B cell (primary cell): ENCODE results near the gene RENBP. TPM values are rescaled to one million over a fixed set of nuclear protein-coding genes. Genes with fewer than 3 reads are reported as not detected.
A peak's percentile ranks its signal among the peaks of the same experiment; 100 is the strongest.

ENCODE experiments used
- ATAC-seq: fragments of 200-7000 bp; cut with Tn5 transposase; one replicate; pipeline ENCODE4 v1.10.0; 2021; ENCODE audit warnings: low read depth, mild to moderate bottlenecking, moderate number of reproducible peaks, moderate library complexity
- CTCF ChIA-PET: fragments of 350-600 bp; sonication (Branson Sonifier 250); formaldehyde crosslinking; loops from one replicate; lab custom pipeline; 2021; ENCODE audit warnings: antibody characterized with exemption, inconsistent platforms; lab: Charles Lee
- POLR2A ChIA-PET: fragments of 350-600 bp; sonication (Branson Sonifier 250); formaldehyde crosslinking; loops from one replicate; lab custom pipeline; 2021; ENCODE audit warnings: antibody characterized with exemption; lab: Charles Lee
- DNase-seq: peaks from one replicate; pipeline ENCODE4 v3.0.0; 2013
- H2AFZ ChIP-seq: 2 replicates; pipeline ENCODE4 v1.6.1; 2012; ENCODE audit warnings: mild to moderate bottlenecking, low read depth, low read length; ENCODE audit not compliant: insufficient read depth, poor library complexity, severe bottlenecking
- H3K27ac ChIP-seq, 2 donors: 1 replicate in 1 of 2; 2 replicates in 1 of 2; pipeline ENCODE4 v1.5.1; 2012 to 2013; ENCODE audit warnings: low read length in 2 of 2, mild to moderate bottlenecking in 2 of 2, moderate library complexity in 1 of 2
- H3K27me3 ChIP-seq, 4 experiments: fragments of 200-600 bp in 1 of 4; sonication (generic) in 1 of 4; replicated peaks in 1 of 4; 1 replicate in 2 of 4; 2 replicates in 2 of 4; pipeline versions ENCODE4 v1.6.1 to v1.7.0; 2013 to 2016; ENCODE audit warnings: low read length in 3 of 4, mild to moderate bottlenecking in 2 of 4, mixed read lengths in 1 of 4, moderate library complexity in 1 of 4; ENCODE audit not compliant: insufficient read depth in 4 of 4, control insufficient read depth in 3 of 4; ENCODE audit errors: control extremely low read depth in 1 of 4
- H3K36me3 ChIP-seq, 2 experiments: replicated peaks in 1 of 2; 1 replicate in 1 of 2; 2 replicates in 1 of 2; pipeline versions ENCODE4 v1.6.1 to v1.7.1; 2013; ENCODE audit warnings: low read length in 1 of 2; ENCODE audit not compliant: insufficient read depth in 2 of 2, control insufficient read depth in 1 of 2; ENCODE audit errors: control extremely low read depth in 1 of 2, extremely low read depth in 1 of 2
- H3K4me1 ChIP-seq, 2 donors: fragments of 200-600 bp in 1 of 2; sonication (generic) in 1 of 2; 1 replicate in 1 of 2; 2 replicates in 1 of 2; pipeline versions ENCODE4 v1.5.1 to v1.6.1; 2013 to 2017; ENCODE audit warnings: low read length in 2 of 2; ENCODE audit not compliant: control insufficient read depth in 2 of 2, insufficient read depth in 2 of 2
- H3K4me2 ChIP-seq: replicated peaks from 2 replicates; pipeline ENCODE3; 2012; ENCODE audit warnings: mild to moderate bottlenecking, low read depth, low read length; ENCODE audit not compliant: poor library complexity, severe bottlenecking
- H3K4me3 ChIP-seq, 5 experiments: fragments of 200-600 bp in 1 of 5; sonication (generic) in 1 of 5; 1 replicate in 3 of 5; 2 replicates in 2 of 5; pipeline versions ENCODE4 v1.5.1 to v1.7.0; 2011 to 2016; ENCODE audit warnings: low read length in 4 of 5, mild to moderate bottlenecking in 4 of 5, low read depth in 2 of 5, control low read depth in 1 of 5, moderate library complexity in 1 of 5; ENCODE audit not compliant: insufficient read depth in 1 of 5; ENCODE audit errors: control extremely low read depth in 1 of 5, extremely low read depth in 1 of 5
- H3K79me2 ChIP-seq: fragments of 200-600 bp; sonication (generic); one replicate; pipeline ENCODE4 v1.6.0; 2016; ENCODE audit warnings: low read length; ENCODE audit not compliant: control insufficient read depth, insufficient read depth
- H3K9ac ChIP-seq: fragments of 200-600 bp; sonication (generic); 2 replicates; pipeline ENCODE4 v1.6.1; 2017; ENCODE audit warnings: mild to moderate bottlenecking, low read length, moderate library complexity
- H3K9me3 ChIP-seq, 3 donors: one replicate each; pipeline versions ENCODE4 v1.6.1 to v1.7.1; 2013; ENCODE audit warnings: low read length in 2 of 3; ENCODE audit not compliant: control insufficient read depth in 2 of 3, insufficient read depth in 1 of 3; ENCODE audit errors: control extremely low read depth in 1 of 3
- H4K20me1 ChIP-seq: 2 replicates; pipeline ENCODE4 v1.6.0; 2012; ENCODE audit warnings: mild to moderate bottlenecking, low read length; ENCODE audit not compliant: insufficient read depth, control insufficient read depth, poor library complexity, severe bottlenecking
- H3K27ac Mint-ChIP-seq: one replicate; pipeline ENCODE4 v1.8.0; 2021; ENCODE audit warnings: mixed read lengths
- H3K27me3 Mint-ChIP-seq: one replicate; pipeline ENCODE4 v1.8.0; 2021; ENCODE audit warnings: mixed read lengths
- H3K4me1 Mint-ChIP-seq: one replicate; pipeline ENCODE4 v1.8.0; 2021; ENCODE audit warnings: mixed read lengths
- H3K4me3 Mint-ChIP-seq: one replicate; pipeline ENCODE4 v1.8.0; 2021; ENCODE audit warnings: mixed read lengths
- H3K9me3 Mint-ChIP-seq: one replicate; pipeline ENCODE4 v1.8.0; 2022; ENCODE audit warnings: mixed read lengths; ENCODE audit not compliant: insufficient read depth
- CTCF ChIP-seq: fragments of 200-600 bp; IDR thresholded peaks from one replicate; pipeline ENCODE4 v1.8.0; 2022; ENCODE audit warnings: antibody characterized with exemption, mild to moderate bottlenecking
- EZH2 ChIP-seq: IDR thresholded peaks from 2 replicates; pipeline ENCODE4 v1.6.1; 2012; ENCODE audit warnings: borderline replicate concordance, low read depth, mild to moderate bottlenecking, moderate library complexity, low read length; ENCODE audit not compliant: insufficient read depth, poor library complexity, severe bottlenecking
- WGBS: methylation state at CpG from one replicate; pipeline ENCODE4 v1.1.5; 2013; ENCODE audit warnings: missing lambda C conversion rate; ENCODE audit not compliant: insufficient coverage; 5-methylcytosine and 5-hydroxymethylcytosine counted together
- intact Hi-C: fragments of 100-400 bp; cut with micrococcal nuclease; formaldehyde crosslinking; loops from one replicate; pipeline ENCODE4 v1.10.0; 2022
- polyA plus RNA-seq: library from polyadenylated mRNA; depleted of rRNA; stranded (reverse); fragments of >200 nt; gene quantifications from 2 replicates; pipeline ENCODE4 v1.2.3, GENCODE V29; 2012
- total RNA-seq, 2 donors: library from RNA; stranded (reverse); fragments of 120-200 nt in 1 of 2; gene quantifications; 1 replicate in 1 of 2; 2 replicates in 1 of 2; pipeline versions ENCODE4 v1.2.3 to v1.2.4, GENCODE V29; 2013 to 2022

The RENBP gene
- total and polyA plus RNA-seq, 2 donors (not counting 1 experiment from before 2014, with no cell fraction given): 30.6 to 39.2 TPM

- peak overlapping the region; percentile 98 for H3K27ac Mint-ChIP-seq
- ATAC-seq (no peak), DNase-seq (peak; percentile 79)
- H3K9me3 ChIP-seq: no peaks in the 10 kb centered on the region
- 0% methylated on average over 5 of the region's 14 CpGs for whole genome bisulfite sequencing
- peaks cover 45% of the 10 kb centered on the region for H3K4me1 Mint-ChIP-seq
- intact Hi-C loops: loop anchor here (2.0 kb wide), 1 partner anchor 200 kb away; the partner anchor contains the start of genes ABCD1 and BCAP31
- peak overlapping the region; percentile 42 to 88 for H3K27ac ChIP-seq
- H3K79me2 ChIP-seq: peaks cover 41% of the 10 kb centered on the region
- no peaks in the 10 kb centered on the region for H3K9me3 Mint-ChIP-seq
- peak overlapping the region; percentile 65 to 88 (median 73) for H3K4me3 ChIP-seq
- no peaks in the 10 kb centered on the region for H3K27me3 Mint-ChIP-seq
- POLR2A ChIA-PET: interaction anchor here (1.1 to 5.2 kb wide), 7 partner anchors 11 to 47 kb away, joined by 3 to 58 read pairs (median 5); partner anchors contain the start of genes HCFC1, NAA10 and RENBP
- peaks cover 0 to 22% of the 10 kb centered on the region in 2 experiments for H3K36me3 ChIP-seq
- peak overlapping the region; percentile 96 for H3K9ac ChIP-seq
- H4K20me1 ChIP-seq: peaks cover 33% of the 10 kb centered on the region
- peak overlapping the region; percentile 98 for H3K4me2 ChIP-seq
- peak overlapping the region; percentile 96 for H3K4me3 Mint-ChIP-seq
- peaks cover 42 to 57% of the 10 kb centered on the region in 2 donors for H3K4me1 ChIP-seq
- H3K27me3 ChIP-seq: no peaks in the 10 kb centered on the region
- CTCF ChIA-PET: interaction anchor here (0.9 to 13.1 kb wide), 13 partner anchors 11 to 983 kb away, joined by 3 to 325 read pairs (median 5); partner anchors contain the start of genes HCFC1, IDH3G, IRAK1 and NAA10
- no peak overlapping the region for H2AFZ ChIP-seq
- TF ChIP-seq EZH2 (no peak), CTCF (peak; percentile 40)
These were observed 20.1 kb downstream of the RENBP start for GRCh38 chrX:153924149-153924861.
